ENCODE data around the gene SPTLC2.

Gene SPTLC2

GRCh38 chr14:77458249-77458950 is 158.0 kb downstream of the SPTLC2 start:
- DNase-seq, result peak; percentile 13

GRCh38 chr14:77457522-77458248 is 158.8 kb downstream of the SPTLC2 start, which contains the start of the genes AHSA1 and VIPAS39:
Gene AHSA1 (plus strand): TSS chr14:77458093. CDS start chr14:77458190, 97 bp downstream.
Gene VIPAS39 (minus strand): TSS chr14:77457601. CDS start chr14:77454102, 3,499 bp downstream.
- DNase-seq, result peak; percentile 90

- no peak for DNase-seq
Observed at GRCh38 chr14:77457115-77457521, 159.3 kb downstream of the SPTLC2 start.
